DLD1 (cell line): ENCODE data around the gene DAPK1.

Experiments
- in situ Hi-C: cut with HindIII; loops from 2 replicates; pipeline ENCODE4 v1.10.0; 2017; ENCODE audit warnings: low sequenced_read_pairs

The DAPK1 gene

DNA sequence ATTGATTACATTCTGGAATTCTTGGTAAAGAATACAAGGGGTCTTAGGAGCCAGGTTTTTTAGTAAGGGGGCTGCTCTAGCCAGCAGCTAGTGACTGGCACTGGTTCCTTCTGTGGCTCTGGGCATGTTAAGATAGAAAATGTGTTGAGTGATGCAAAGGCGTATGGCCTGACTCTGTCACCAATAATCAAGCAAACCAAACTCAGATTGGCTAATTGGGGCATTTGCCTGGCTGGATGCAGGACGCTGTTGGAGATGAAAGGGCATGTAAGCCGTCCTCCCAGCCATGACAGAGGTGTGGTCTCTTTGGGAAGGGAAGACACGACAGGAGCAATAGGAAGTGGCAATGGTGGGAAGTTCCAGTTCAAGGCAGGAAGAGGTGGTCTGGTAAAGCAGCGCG lies 140.6 kb downstream of the DAPK1 start:
- in situ Hi-C loops, result no loop called here

- in situ Hi-C loops, result no loop called here
Measured at GRCh38 chr9:87639949-87640348, 142.3 kb downstream of the DAPK1 start.

- in situ Hi-C loops, result no loop called here
Measured at GRCh38 chr9:87640385-87640795, 142.7 kb downstream of the DAPK1 start.

DNA sequence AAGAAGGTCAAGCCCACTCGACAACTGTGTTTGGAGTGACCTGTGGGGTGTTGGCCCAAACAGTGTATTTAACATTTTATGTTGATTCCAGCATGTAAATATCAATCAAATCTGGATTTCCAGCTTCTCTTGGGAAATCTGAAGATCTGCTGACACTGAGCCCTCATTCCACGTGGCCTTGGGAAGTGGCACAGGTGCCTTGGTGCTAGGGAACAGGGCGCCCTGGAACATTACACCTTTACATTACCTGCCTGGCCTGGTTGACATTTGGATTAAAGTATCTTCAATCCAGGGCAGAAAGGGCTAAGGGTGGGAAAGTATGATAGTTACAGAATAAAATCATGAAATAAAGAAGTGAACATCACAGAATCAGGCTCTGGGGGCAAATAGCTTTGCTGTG lies 143.4 kb downstream of the DAPK1 start:
- in situ Hi-C loops, result no loop called here

GRCh38 chr9:87642330-87643106 lies 144.9 kb downstream of the DAPK1 start:
- in situ Hi-C loops, result no loop called here

- in situ Hi-C loops, result no loop called here
Measured at GRCh38 chr9:87643107-87643650, 145.5 kb downstream of the DAPK1 start.

DNA sequence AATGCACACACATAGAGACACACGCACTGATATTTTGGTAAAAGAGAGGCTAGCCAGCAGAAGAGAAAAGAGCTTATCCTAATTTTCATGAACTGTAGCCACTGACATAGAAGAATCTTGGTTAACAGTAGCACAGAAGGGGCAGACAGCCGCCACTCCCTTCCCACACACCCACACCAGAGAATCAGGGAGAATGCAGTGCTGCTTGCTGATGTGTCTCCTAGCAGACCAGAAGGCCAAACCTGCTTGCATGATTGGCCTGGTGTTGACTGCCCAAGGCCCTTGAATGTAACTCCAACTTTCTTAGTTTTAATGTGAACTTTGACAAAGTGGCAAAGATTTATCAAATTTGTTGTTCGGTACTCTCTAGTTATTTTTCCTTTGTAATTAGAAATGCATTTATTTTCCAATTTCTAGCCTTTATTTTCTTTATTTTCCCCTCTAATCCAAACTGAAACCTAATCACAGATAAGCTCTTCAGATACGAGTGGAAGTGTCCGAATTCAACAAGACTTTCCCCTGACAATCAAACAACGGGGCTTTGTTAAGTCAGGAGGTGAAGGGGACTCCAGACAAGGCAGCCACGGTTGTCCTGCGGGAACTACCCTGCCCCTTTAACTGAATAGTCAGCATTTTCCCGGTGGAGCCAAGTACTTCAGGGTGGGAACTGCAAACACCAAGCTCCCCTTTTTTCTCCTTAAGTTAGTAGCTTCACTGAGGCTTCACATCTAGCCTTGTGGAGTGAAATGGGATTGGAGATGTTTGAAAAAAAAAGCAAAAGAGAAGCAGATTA lies 146.3 kb downstream of the DAPK1 start:
- in situ Hi-C loops, result no loop called here

GRCh38 chr9:87644659-87645058 lies 147.0 kb downstream of the DAPK1 start:
- in situ Hi-C loops, result no loop called here

DNA sequence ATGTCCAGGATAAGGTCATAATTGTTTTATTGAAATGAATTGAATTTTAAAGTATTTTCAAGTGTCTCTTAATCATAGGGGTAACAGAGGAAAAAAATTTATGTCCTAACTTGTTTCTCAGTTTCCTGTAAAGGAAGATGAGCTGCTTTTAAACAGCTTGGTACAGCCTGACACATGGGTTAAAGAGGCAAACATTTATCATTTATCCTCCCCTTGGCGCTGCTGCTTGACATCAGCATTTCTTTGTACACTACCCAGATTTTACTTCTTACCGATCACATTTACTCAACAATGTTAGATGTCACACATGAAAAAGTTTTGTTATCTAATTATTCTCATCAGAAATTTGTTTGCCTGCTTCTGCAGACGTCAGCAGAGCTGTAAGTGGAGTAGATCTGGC lies 148.9 kb downstream of the DAPK1 start:
- in situ Hi-C loops, result no loop called here

DNA sequence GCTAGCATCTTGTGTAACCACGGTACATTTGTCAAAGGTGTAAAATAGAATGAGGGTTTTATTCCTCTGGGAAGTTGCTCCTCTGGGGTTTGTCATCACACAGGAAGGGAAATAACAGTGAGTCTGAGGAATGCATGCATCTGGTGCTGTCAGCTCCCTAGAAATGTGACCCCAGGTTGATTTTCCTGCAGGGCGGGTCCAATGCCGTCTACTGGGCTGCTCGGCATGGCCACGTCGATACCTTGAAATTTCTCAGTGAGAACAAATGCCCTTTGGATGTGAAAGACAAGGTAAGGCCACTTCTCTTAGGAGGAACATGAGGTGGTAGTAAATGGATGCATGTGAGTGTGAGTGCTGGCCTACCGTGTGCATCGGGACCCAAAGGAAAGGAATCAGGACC lies 149.4 kb downstream of the DAPK1 start:
- in situ Hi-C loops, result no loop called here

DNA sequence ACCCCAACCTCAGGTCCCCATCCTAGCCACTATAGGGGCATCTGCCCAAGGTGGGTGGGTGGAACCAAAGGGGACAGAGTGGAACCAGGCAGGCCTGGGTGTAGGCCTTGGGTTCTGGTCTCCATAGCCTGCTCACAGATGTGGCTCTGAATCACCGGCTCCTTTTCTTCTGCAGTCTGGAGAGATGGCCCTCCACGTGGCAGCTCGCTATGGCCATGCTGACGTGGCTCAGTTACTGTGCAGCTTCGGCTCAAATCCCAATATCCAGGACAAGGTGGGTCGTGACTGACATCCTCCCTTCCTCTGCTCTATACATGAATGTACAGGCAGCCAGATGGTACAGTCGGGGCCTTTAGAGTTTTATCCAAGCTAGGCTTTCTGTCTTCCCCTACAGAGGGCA lies 150.9 kb downstream of the DAPK1 start:
- in situ Hi-C loops, result no loop called here

GRCh38 chr9:87650611-87651295 lies 153.1 kb downstream of the DAPK1 start:
- in situ Hi-C loops, result no loop called here

DNA sequence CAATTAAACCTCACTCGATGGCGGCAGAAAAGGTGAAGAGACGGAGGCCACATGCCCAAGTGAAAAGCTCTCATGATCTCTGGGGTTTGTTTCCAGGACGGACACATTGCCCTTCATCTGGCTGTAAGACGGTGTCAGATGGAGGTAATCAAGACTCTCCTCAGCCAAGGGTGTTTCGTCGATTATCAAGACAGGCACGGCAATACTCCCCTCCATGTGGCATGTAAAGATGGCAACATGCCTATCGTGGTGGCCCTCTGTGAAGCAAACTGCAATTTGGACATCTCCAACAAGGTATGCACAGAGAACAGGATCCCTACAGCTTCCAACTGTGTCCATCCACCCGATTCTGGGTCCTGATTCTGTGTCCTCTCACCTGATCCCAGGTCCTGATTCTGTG lies 153.8 kb downstream of the DAPK1 start:
- in situ Hi-C loops, result no loop called here

DNA sequence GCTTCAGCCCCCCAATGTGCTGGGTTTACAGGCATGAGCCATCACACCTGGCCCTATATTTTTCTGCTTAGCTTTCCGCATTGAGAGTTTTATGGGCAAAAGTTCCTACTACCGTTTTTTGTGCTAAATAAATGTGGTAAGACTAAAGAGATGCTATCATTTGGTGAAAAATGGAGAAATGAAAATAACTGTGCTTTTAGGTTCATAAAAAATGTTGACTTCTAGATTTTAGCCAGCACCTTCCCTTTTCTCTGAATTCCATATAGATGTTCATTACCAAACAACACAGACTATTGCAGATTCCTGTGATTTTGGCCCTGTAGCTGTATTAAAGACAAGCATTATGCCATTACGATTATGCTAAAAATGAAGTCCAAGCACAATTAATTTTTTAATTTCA lies 156.3 kb downstream of the DAPK1 start:
- in situ Hi-C loops, result no loop called here

DNA sequence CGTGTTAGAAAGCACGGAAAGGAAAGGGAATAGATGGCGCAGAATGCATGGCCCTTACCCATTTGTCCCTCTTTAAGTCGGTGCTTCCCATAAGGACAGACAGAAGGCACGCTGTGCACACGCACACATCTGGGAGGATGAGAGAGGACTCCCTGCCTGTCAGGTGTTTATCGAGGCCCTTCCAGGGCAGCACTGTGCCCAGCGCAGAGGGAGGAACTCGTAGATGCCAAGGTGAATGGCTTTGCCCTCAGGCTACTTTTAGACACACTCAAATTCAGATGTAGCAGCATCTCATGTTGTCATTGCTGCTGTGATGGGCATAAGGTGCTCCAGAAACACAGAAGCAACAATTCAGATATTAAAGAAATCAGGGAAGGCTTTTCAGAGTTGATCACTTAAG lies 158.1 kb downstream of the DAPK1 start:
- in situ Hi-C loops, result no loop called here

DNA sequence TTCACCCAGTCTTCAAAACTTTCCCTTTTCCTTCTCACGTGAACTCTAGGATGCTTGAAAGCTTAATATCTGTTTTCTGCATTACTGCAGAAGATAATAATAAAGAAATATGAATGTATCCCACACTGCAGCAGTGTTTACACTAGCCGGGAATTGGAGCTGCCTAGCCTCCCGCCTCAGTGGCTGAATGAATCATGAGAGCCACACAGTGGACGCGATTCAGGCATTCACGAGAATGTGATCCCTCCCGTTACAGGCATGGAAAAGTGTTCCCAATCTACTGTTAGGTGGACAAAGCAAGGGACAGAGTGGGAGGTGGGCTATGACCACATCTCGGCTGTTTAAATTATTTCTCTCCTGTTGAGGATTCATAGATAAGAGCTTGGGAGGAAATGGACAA lies 158.8 kb downstream of the DAPK1 start:
- in situ Hi-C loops, result no loop called here

DNA sequence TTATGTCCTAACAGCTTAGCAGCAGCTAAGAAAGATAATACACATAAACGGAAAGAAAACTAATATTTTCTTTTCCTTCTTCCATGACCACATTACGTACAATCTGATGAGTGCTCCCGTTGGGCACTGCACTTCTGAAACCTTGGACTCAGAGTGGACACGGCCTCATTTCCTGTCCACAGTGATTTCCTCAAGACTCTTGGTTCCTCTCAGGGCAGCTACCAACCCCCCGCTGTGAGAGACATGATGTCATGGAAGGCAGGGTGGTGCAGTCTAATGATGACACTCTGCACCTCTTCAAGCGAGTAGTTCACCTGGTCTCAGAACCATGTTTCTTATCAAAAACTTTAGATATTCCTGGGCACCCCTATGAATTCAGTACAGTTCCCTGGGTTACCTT lies 159.5 kb downstream of the DAPK1 start:
- in situ Hi-C loops, result no loop called here

GRCh38 chr9:87657893-87658292 lies 160.2 kb downstream of the DAPK1 start:
- in situ Hi-C loops, result no loop called here

GRCh38 chr9:87658511-87658910 lies 160.8 kb downstream of the DAPK1 start:
- in situ Hi-C loops, result no loop called here

DNA sequence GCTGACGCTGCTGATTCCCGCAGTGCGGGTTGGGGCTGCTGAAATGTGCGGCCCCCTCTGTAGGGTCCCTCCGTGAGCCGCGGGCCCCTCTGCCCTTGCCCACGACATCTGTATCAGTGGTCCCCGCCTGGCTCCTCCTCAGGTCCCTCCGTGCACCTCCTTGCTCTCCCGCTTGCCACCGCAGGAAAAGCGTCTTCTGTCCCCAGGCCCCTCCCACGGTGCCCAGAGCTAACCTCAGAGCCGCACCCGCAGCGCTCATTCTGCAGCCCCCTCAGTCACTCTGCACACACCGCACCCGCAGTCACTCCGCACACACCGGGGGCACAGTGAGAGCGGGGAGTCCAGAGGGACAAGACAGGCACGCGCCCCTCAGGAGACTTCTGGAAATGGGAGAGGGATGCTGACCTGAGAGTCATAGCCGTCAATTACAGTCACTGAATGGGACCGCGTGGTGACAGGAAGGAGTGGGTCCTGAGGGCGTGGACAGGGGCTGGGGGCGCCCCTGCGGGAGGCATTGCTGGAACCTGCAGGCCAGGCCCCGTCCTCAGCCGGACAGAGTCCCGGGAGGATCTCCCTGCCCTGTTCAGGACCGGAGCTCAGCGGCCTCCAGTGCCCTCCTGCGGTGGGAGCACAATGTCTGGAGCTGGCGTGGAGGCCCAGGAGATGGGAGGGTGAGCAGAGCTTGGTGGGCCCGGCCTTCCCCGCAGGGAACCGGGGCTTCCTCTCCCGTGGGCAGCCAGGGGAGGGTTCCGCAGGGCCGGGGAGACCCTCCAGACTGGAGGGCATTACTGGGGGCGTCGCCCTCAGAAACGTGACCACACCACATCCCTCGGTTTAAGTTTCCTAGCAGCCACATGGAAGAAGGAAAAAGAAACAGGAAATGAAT lies 162.1 kb downstream of the DAPK1 start:
- in situ Hi-C loops, result no loop called here

DNA sequence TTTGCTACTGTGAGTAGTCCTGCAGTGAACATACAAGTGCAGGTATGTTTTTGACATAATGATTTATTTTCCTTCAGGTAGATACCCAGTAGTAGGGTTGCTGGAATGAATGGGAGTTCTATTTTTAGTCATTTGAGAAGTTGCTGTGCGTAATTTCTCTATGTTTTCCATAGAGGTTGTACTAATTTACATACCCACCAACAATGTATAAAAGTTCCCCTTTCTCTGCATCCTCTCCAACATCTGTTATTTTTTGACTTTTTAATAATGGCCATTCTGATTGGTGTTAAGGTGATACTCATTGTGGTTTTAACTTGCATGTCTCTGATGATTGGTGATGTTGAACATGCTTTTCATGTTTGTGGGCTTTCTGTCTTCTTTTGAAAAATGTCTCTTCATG lies 163.6 kb downstream of the DAPK1 start:
- in situ Hi-C loops, result no loop called here
